Right lobe of liver (tissue), 6 donors: ENCODE data around the gene PLPP7. TPM values are rescaled to one million over a fixed set of nuclear protein-coding genes. Genes with fewer than 3 reads are reported as not detected.
"Not testable (repeated sequence)": the region's sequence is repeated elsewhere in the genome, so short reads cannot be mapped to it uniquely, and the experiment has no call there.

Experiments used
- ATAC-seq, 4 donors: fragments of 200-7000 bp; cut with Tn5 transposase; one replicate each; pipeline ENCODE4 v1.9.1; 2020; ENCODE audit warnings: mild to moderate bottlenecking in 4 of 4, moderate library complexity in 4 of 4
- DNase-seq, 3 donors: peaks; one replicate each; pipeline ENCODE4 v3.0.0-alpha.2; 2020
- H3K27ac ChIP-seq, 3 donors: fragments of 200-600 bp; one replicate each; pipeline ENCODE4 v1.8.0; 2022
- H3K27me3 ChIP-seq, 2 donors: fragments of 200-600 bp; one replicate each; pipeline ENCODE4 v1.8.0; 2022
- H3K36me3 ChIP-seq, 4 donors: fragments of 200-600 bp; sonication (generic) in 1 of 4; one replicate each; pipeline versions ENCODE4 v1.5.1 to v1.8.0; 2017 to 2022; ENCODE audit warnings: control low read depth in 1 of 4
- H3K4me1 ChIP-seq, 4 donors: fragments of 200-600 bp; sonication (generic) in 1 of 4; one replicate each; pipeline versions ENCODE4 v1.5.1 to v1.8.0; 2017 to 2022; ENCODE audit warnings: control low read depth in 1 of 4
- H3K4me3 ChIP-seq, 3 donors: fragments of 200-600 bp; one replicate each; pipeline ENCODE4 v1.8.0; 2022
- H3K9me3 ChIP-seq, 4 donors: fragments of 200-600 bp; sonication (generic) in 1 of 4; one replicate each; pipeline versions ENCODE4 v1.5.1 to v1.8.0; 2017 to 2022; ENCODE audit warnings: control low read depth in 1 of 4
- POLR2A ChIP-seq: fragments of 450-650 bp; IDR thresholded peaks from one replicate; pipeline ENCODE4 v1.6.1; 2017; ENCODE audit warnings: antibody characterized with exemption, mild to moderate bottlenecking
- WGBS: methylation state at CpG from one replicate; pipeline ENCODE4 v1.1.6; 2018; ENCODE audit warnings: low coverage, low lambda C conversion rate; ENCODE audit not compliant: insufficient coverage; ENCODE audit errors: missing lambda C conversion rate; 5-methylcytosine and 5-hydroxymethylcytosine counted together
- intact Hi-C, 2 donors: fragments of 100-400 bp; cut with DNase I; formaldehyde crosslinking; loops; one replicate each; pipeline versions ENCODE4 v1.11.2 to v1.14.1; 2022
- total RNA-seq, 6 experiments: library from RNA; depleted of rRNA in 2 of 6; stranded (reverse); fragments of >200 nt in 2 of 6; fragmentation: NEBNext Ultra II Directional in 3 of 6; extraction: Animal tissue kit (Norgen Biotek cat#: 25700) in 3 of 6; gene quantifications; one replicate each; pipeline versions ENCODE4 v1.1.0 to v1.2.4, GENCODE V29; 2016 to 2023
- TF ChIP-seq, protein P1 (sequence below), 4 donors: fragments of 200-600 bp in 3 of 4; fragments of 450-650 bp in 1 of 4; IDR thresholded peaks; one replicate each; pipeline versions ENCODE4 v1.5.1 to v1.8.0; 2016 to 2022; ENCODE audit warnings: antibody characterized with exemption in 4 of 4, mild to moderate bottlenecking in 2 of 4
- donor health status: DM: no; HTN: yes; CAD: no.
- donor health status: DM: no; HTN: no; CAD: no.
- donor health status: DM: no; HTN: no; CAD: no.
- donor health status: DM: no; HTN: yes; CAD: no.
- donor health status: DM: no; HTN: yes; CAD: no.

PLPP7 gene
- total RNA-seq, 6 experiments from 2014 or later = 0.11 to 0.43 (median 0.22) TPM; not detected in 1

DNA sequence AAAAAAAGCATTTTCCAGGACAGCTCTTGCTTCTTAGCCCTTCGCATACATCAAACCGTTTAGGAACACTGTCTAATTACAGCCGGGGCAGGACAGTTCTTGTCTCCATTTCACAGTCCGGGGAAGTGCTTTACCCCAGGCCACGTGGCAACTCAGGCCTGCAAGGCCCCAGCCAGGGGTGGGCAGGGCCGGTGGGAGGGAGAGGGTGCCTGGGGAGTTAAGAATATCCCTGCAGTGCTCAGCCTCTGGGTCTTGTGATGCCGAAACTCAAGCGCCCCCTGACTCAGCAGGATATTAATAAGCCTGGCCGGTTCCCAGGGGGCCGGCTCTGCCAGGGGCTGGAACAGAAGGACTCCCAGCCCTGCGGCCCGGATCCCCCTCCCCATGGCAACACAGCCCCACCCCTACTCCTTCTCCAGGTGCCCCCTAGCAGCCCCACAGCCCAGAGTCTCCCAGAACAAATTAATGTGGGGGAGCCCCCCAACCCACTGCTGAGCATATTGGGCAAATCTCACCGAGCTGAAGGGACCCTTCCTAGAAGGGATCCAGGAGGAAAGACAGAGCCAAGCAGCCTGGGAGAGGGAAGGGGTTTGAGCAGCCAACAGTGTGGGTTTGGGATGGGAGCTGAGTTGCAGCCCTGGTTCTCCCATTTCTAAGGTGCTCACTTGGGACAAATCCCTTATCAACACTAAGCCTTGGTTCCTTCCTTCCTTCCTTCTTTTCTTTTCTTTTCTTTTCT lies 45.3 kb downstream of the PLPP7 start:
- no peak overlapping the region for H3K27ac ChIP-seq
- H3K9me3 ChIP-seq = no peaks in the 10 kb centered on the region
- no peak for TF ChIP-seq POLR2A
- TF ChIP-seq, protein P1, sequence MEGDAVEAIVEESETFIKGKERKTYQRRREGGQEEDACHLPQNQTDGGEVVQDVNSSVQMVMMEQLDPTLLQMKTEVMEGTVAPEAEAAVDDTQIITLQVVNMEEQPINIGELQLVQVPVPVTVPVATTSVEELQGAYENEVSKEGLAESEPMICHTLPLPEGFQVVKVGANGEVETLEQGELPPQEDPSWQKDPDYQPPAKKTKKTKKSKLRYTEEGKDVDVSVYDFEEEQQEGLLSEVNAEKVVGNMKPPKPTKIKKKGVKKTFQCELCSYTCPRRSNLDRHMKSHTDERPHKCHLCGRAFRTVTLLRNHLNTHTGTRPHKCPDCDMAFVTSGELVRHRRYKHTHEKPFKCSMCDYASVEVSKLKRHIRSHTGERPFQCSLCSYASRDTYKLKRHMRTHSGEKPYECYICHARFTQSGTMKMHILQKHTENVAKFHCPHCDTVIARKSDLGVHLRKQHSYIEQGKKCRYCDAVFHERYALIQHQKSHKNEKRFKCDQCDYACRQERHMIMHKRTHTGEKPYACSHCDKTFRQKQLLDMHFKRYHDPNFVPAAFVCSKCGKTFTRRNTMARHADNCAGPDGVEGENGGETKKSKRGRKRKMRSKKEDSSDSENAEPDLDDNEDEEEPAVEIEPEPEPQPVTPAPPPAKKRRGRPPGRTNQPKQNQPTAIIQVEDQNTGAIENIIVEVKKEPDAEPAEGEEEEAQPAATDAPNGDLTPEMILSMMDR (IDR thresholded peaks at IDR 0.05) = no peak
- no peaks in the 10 kb centered on the region for H3K4me1 ChIP-seq
- 51% methylated on average over 2 of the region's 13 CpGs for WGBS
- peak in 3 of 4 donors; percentile 16 to 25 (median 21) for ATAC-seq
- intact Hi-C loops = loop anchor here (5.0 to 10.0 kb wide), 3 partner anchors 157 to 277 kb away; no protein-coding TSS in a partner anchor
- H3K27me3 ChIP-seq = no peaks in the 10 kb centered on the region
- DNase-seq = peak in 1 of 3 donors; percentile 39
- no peak overlapping the region for H3K4me3 ChIP-seq
- no peaks in the 10 kb centered on the region for H3K36me3 ChIP-seq

DNA sequence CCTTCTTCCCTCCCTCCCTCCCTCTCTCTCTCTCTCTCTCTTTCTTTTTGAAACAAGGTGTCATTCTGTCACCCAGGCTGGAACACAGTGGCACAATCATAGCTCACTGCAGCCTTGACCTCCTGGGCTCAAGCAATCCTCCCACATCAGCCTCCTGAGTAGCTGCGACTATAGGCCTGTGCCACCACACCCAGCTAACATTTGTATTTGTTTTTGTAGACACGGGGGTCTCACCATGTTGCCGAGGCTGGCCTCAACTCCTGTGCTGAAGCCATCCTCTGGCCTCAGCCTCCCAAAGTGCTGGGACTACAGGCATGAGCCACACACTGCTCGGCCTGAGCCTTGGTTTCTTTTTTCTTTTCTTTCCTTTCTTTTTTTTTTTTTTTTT lies 45.8 kb downstream of the PLPP7 start:
- Histone ChIP-seq H3K27me3 (no peaks in the 10 kb centered on the region), H3K36me3 (no peaks in the 10 kb centered on the region), H3K27ac (no peak overlapping the region), H3K4me3 (no peak overlapping the region), H3K4me1 (no peaks in the 10 kb centered on the region), H3K9me3 (no peaks in the 10 kb centered on the region)
- DNase-seq = peak in 1 of 3 donors; percentile 15
- 51% methylated on average over 4 of the region's 4 CpGs for WGBS
- TF ChIP-seq, protein P1 (IDR thresholded peaks at IDR 0.05) = no peak
- no peak for TF ChIP-seq POLR2A
- intact Hi-C loops = loop anchor here in 1 of 2 donors (5.0 to 10.0 kb wide), 2 partner anchors 161 to 278 kb away; no protein-coding TSS in a partner anchor
- ATAC-seq = no peak

DNA sequence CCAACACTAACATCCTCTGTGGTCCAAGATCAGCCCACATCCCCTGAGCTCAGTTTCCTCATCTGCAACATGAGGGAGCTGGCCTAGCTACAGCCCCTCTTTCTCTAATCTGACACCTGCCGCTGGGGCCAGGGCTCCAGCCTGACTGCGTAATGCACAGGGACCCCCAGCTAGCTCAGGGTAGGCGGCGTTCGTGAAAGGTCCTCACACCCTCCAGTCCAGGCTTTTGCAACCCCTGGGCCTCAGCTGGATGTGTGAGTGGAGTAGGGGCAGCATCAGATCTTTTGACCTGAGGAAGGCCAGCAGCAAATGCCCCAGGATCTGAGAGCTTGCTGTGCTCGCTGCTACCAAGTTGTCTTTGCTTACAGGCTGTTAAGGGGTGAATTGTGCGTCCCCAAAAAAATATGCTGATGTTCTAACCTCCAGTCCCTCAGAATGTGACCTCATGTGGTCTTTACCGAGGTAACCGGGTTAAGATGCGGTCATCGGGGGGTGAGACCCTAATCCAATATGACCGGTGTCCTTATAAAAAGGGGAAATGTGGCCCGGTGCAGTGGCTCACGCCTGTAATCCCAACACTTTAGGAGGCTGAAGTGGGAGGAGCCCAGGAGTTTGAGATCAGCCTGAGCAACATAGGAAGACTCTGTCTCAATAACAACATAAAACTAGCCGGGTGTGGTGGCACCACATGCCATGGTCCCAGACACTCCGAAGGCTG lies 47.8 kb downstream of the PLPP7 start:
- Histone ChIP-seq H3K4me1 (no peaks in the 10 kb centered on the region), H3K27me3 (no peaks in the 10 kb centered on the region), H3K9me3 (no peaks in the 10 kb centered on the region), H3K4me3 (no peak overlapping the region), H3K36me3 (no peaks in the 10 kb centered on the region), H3K27ac (no peak overlapping the region)
- ATAC-seq = no peak
- TF ChIP-seq POLR2A = no peak
- TF ChIP-seq, protein P1 (IDR thresholded peaks at IDR 0.05) = no peak
- WGBS = 53% methylated on average over 4 of the region's 16 CpGs
- intact Hi-C loops = loop anchor here in 1 of 2 donors (5.0 to 10.0 kb wide), 2 partner anchors 162 to 280 kb away; no protein-coding TSS in a partner anchor
- peak in 1 of 3 donors; percentile 21 for DNase-seq

DNA sequence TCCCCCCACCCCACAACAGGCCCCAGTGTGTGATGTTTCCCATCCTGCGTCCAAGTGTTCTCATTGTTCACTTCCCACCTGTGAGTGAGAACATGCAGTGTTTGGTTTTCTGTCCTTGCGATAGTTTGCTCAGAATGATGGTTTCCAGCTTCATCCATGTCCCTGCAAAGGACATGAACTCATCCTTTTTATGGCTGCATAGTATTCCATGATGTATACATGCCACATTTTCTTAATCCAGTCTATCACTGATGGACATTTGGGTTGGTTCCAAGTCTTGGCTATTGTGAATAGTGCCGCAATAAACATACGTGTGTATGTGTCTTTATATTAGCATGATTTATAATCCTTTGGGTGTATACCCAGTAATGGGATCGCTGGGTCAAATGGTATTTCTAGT lies 49.7 kb downstream of the PLPP7 start:
- not testable (repeated sequence) for H3K27ac ChIP-seq, H3K9me3 ChIP-seq, H3K4me3 ChIP-seq, H3K4me1 ChIP-seq, ATAC-seq, H3K27me3 ChIP-seq, H3K36me3 ChIP-seq, DNase-seq
- intact Hi-C loops = loop anchor here in 1 of 2 donors (5.0 to 10.0 kb wide), 2 partner anchors 164 to 282 kb away; no protein-coding TSS in a partner anchor
- 84% methylated on average over 5 of the region's 5 CpGs for WGBS

DNA sequence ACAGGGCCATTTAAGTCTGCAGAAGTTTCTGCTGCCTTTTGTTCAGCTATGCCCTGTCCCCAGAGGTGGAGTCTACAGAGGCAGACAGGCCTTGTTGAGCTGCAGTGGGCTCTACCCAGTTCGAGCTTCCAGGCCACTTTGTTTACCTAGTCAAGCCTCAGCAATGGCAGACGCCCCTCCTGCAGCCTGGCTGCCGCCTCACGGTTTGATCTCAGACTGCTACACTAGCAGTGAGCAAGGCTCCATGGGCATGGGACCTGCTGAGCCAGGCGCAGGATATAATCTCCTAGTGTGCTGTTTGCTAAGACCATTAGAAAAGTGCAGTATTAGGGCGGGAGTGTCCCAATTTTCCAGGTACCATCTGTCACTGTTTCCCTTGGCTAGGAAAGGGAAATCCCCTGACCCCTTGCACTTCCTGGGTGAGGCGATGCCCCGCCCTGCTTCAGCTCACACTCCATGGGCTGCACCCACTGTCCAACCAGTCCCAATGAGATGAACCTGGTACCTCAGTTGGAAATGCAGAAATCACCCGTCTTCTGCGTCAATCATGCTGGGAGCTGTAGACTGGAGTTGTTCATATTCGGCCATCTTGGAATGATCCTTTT lies 55.5 kb downstream of the PLPP7 start:
- H3K9me3 ChIP-seq, H3K27me3 ChIP-seq, intact Hi-C loops, H3K27ac ChIP-seq, H3K4me1 ChIP-seq, ATAC-seq, H3K4me3 ChIP-seq, H3K36me3 ChIP-seq: not testable (repeated sequence)
- peak in 1 of 3 donors; percentile 18 for DNase-seq
- 72% methylated on average over 7 of the region's 11 CpGs for WGBS
